HPDE6-E6E7 (cell line): ENCODE measurements around the gene ATL2.
"Not testable (repeated sequence)": the region's sequence is repeated elsewhere in the genome, so short reads cannot be mapped to it uniquely, and the experiment has no call there.

ENCODE experiments used
- DNase-seq: peaks from one replicate; pipeline ENCODE4 v3.0.0; 2011; ENCODE audit warnings: missing footprints; ENCODE audit errors: extremely low spot score

Gene ATL2

DNA sequence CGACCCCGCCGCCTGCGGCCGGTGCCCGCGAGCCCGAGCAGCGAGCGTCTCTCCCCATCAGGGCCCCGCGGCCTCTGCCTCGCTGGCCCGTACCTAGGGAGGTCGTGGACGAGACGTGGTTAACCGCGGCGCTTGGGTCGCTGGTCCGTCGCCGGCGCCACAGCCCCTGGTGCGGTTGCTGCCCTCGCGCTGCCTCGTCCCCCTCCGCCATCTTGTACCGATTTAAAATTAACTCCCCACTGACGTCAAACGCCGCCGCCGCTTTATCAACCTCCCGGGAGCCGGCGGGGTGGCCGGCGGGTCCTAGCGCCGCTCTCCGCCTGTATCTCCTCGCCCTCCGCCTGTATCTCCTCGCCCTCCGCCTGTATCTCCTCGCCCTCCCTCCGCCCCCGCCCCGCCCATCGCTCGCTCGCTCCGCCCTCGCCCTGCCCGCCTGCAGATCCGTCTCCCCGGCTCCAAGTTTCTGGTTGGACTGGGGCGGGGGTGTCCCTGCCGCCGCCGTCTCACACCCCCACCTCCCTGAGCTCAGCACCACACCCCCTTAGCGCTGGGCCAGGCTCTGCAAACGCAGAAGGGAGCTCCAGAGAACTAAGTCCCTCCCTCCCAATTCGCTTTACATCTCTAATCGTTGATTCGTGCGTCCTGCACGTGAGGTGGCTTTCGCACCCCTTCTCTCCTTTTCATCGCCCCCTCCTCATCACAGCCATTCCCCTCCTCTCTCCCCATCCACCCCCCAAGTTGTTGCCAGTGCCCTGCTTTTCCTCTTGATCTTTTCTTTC is at the start of gene ATL2:
Gene ATL2 (minus strand): TSS at position 224 of the 779 bp plus-strand sequence. CDS start 13 bp downstream, at position 211.
- DNase-seq, result peak; percentile 80

DNA sequence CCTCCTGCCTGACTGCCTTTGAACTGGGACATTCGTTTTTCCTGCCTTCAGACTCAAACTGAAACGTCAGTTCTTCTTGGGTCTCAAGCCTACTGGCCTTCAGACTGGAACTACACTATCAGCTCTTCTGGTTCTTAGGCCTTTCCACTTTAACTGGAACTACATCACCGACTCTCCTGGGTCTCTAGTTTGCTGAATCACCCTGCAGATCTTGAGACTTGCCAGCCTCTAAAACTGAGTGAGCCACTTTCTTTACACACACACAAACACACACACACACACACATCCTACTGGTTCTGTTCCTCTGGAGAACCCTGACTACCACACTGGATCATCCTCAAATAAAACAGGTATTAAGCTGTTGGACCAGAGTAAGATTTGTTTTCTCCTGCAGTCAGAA is 46.7 kb upstream of the ATL2 start:
- no peak for DNase-seq

DNA sequence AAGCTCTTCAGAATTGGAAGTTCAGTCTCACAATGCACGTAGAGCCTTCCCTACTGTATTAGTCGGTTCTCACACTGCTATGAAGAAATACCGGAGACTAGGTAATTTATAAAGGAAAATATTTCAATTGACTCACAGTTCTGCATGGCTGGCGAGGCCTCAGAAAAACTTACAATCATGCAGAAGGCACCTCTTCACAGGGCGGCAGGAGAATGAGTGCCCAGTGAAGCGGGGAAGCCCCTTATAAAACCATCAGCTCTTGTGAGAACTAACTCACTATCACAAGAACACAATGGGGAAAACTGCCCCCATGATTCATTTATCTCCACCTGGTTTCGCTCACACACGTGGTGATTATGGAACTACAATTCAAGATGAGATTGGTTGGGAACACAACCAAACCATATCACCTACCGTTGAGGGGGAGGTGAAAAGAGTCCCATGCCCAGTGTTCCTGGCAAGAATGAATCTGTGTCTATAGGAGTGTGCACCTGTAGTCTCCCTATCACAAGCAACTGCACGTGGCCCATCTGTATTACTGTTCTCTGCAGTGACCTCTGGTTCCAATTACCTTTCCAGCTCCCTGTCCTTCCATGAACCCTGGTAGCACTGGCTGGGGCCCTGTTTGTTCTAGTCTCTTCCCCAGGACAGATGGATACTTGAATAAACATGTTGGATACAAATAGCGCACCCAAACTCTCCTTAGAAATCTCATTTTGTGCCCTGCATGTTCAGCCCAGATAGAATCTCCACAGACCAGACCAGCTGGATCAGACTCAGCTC is 44.4 kb upstream of the ATL2 start:
- no peak for DNase-seq

DNA sequence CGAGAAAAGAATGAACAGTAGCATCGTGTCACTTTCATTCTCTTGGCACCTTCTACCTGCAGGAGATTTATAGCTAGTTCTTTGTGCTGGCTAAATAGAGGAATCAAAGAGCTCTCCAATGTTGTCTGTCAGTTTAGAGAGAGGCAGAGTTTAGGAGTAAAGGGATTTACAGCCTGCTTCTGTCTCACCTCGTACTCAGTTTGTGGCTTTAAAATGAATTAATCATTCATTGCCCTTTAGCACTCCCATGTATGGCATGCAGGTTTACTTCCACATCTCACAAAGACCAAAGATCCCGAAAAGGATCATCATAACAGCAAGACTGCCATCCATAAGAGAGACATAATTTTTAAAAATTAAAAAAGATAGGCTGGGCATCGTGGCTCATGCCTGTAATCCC is 42.4 kb upstream of the ATL2 start:
- DNase-seq, result no peak

DNA sequence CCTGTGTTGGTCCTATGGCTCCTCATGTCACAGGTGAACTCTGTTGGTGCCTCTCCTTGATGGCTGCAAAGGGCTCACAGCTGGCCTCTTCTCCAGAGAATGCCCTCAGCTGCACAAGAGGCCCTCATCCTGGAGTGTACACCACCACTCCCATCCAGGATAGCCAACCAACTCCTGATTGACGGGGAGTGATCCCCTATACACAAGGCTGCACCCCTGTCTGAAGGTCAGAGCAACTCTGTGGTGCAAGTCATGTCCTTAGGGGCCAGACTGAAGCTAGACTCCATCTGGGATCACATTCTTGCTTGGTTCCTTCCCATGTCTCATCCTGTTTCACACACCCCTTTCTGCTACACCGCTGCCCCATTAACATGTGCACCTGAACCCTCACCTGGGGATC is 41.7 kb upstream of the ATL2 start:
- no peak for DNase-seq

DNA sequence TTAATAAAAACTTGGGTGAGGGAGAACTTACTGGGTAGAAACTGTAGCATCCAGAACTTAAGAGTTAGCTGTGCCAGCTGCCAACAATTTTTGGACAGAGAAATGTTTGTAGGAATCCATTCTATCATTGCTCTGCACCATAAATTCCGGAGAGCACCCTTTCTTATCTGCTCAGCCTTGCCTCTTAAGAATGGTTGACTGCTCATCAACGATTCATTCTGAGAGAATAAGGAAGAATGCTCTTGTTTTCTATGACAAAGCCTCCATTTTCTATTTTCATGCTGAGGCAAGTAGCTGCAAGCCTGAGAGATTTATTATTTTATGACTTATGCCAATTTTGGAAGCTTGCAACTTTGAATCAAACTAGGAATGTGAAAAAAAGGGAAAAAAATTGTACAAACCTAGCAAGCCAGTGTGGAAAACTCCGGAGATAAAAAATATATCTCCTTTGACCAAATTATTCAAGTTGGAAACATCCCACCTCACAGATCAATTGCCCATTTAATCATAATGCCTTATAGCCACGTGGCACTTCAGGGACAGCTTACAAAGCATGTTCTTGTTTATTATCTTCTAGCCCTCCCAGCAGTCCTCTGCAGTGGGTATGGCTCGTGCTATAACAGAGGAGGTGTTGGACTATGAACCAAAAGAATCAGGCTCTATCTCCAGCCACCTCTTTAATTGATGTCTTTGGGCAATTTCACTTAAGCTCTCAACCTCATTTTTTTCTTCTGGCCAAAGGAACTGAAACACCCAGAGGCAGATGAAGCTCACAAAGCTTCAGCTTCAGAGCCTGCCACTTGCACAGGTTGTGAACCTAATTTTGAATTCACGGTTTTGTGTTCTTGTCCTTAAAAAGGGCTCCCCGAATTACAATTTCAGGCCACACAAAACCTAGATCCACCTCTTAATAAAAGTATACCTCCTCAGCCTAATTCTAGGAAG is 40.9 kb upstream of the ATL2 start:
- peak; percentile 60 for DNase-seq

DNA sequence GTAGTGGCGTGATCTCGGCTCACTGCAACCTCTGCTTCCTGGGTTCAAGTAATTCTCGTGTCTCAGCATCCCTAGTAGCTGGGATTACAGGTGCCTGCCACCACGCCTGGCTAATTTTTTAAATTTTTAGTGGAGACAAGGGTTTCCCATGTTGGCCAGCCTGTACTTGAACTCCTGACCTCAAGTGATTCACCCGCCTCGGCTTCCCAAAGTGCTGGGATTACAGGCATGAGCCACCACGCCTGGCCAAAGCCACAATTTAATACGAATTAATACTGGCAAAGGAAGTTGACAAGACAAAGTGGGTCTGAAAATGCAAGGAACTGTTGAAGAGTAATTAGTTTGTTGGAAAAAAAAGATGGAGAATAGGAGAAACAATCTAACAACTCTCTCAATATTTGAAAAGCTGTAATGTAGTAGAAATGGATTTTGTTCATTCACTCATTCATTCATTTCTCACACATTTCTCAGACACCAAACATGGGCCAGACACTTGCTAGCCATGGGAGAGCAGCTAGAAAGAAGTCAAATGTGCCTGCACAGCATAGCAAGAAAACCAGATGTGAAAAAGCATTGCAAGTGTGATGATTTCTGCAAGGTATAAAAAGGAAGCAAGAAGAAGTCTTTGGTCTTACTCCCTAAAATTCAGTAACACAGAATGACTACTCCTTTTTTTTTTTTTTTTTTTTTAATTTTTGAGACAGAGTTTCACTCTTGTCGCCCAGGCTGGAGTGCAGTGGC is 39.4 kb upstream of the ATL2 start:
- DNase-seq, result no peak

DNA sequence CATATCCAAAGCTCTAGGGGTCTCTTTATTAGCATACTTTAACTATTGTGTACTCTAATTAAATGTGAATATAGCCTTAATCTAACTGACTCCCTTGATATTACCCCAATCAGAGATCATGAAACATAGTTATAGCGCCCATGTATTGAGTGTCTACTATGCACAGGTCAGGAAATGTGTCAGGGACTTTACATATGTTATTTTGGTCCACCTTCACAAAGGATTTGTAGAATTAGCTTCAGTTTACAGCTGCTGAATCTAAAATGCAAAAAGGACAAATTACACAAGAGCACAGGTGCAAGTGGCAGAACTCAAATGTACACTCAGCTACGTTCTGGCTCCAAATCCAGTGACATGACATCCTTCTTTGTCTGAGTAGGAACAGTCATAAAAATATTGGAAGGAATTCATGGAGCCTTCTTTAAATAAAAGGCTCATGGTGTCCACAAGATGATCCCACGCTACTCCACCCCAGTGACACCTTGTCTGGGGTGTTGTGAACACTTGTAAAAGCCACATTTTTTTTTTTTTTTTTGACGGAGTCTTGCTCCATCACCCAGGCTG is 38.7 kb upstream of the ATL2 start:
- no peak for DNase-seq

DNA sequence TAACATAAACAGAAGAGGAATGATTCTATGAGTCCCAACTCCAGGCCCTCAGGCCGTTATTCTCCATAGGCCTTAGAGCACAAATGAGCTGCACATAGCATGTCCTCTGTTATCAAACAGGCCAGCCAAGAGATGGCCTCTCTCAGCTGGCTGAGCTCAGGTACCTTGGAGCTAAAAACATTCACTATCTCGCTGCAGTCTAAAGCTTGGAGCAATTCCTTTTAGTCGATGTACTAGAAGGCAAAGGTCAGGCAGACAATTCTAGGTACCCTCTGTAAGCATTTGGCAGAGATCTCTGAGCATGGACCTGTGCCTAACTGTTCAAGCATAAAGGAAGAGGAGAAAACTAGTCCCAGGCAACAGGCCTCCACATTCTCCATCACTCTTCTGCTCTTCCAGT is 38.0 kb upstream of the ATL2 start:
- no peak for DNase-seq

DNA sequence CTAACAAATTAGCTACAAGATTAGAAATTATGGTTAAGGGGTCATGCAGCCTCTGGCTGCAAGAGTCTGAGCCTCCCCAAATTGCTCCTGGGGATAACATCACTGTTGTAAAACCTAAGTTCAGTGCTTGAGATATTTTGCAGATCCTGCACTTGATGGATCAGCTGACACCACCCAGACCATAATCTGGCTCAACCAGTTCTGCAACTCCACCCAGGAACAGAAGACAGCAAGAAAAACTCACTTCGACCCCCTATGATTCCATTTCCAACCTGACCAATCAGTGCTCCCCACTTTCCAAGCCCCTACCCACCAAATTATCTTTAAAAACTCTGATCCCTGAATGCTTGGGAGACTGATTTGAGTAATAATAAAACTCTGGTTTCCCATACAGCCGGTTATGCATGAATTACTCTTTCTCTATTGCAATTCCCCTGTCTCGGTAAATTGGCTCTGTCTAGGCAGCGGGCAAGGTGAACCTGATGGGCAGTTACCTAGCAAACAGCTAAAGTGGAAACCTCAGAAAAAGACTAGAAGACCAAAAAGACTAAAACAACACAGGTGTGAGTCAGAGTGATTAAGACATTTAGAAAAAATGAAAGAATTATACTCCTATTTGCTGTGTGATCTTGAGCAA is 35.3 kb upstream of the ATL2 start:
- not testable (repeated sequence) for DNase-seq

DNA sequence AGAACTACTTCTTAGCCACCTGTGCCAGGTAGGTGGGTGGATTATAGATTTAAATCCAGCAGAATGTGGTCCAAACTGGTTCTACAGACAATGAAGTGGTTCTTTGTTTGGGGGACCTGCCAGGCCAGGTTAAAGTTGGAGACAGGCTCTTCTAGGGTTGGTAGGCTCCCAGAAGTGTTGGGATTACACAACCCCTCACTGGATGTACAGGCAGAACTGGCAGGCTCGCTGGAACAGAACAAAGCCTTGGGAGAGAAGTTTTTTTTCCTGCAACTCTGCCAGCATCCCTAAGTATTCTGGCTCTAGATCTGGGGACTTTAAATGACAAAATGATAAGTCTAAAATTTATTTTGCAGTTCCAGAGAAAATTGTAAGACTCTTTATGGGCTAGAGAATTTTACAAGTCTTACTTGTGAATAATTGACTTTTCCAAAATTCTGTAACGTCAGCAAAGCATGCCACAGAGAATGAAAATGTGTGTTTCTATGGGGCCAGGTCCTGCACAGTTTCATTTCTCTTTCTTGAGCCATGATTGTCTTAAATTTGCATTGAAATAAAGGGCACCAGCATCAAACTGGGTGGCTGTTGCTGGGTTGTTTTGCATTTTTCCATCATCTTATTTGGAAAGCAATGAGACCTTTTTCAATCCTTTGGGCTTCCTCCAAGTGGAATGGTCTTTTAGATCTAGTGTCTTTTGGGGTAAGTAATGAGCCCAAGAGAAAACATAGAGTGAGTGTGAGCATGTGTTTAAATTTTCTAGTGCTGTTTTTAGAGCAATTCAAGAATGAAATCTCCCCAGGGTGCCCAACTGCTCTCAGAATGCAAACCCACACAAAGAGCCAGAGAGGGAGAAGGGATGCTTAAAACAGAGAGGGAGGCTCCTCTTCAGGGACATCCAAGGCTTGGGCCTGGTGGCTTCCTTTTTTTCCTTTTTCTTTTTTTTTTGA is 32.4 kb upstream of the ATL2 start:
- no peak for DNase-seq

DNA sequence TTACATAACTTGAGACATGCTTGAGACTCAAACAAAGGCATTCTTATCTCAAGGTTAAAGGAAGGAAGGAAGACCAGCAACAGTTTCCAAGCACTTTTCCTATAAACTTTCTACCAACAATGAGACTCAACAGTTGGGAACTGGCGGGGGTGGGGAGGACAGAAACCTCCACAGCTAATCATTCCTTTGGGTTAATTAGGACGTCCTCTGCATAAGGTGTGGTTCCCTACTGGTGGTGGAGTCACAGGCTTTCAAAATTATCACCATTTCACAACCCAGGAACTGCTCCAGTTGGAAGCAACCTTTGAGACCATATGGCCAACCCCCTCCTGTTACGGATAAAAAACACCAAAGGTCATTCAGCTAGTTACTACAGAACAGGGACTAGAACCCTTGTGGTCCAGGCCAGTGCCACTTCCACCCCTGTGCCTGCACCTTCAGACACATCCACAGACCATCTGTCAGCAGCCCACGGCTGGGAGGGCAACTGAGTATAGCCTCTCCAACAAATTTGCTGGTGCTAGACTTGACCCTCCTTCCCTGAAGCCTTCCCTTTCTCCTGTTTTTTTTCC is 30.1 kb upstream of the ATL2 start:
- no peak for DNase-seq

DNA sequence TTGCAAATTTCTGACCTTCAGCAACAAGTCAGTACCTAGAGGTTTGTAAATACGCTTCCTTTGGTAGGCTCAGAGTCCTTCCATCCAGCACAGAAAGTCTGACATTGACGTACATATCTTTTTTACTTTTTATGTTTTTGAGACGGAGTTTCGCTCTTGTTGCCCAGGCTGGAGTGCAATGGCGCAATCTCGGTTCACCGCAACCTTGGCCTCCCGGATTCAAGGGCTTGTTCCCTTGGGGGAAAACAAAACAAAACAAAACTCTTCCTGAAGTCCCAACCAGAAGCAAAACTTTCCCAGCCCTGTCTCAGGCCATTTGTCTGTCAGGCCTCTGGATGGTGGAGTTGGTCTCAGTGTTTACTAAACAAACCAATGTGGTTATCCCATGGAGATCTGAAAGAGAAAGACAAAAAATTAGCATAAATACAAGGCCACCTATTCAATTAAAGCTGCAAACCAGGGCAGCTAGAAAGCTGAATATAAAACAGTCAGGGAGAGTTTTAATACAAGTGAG is 29.6 kb upstream of the ATL2 start:
- no peak for DNase-seq

DNA sequence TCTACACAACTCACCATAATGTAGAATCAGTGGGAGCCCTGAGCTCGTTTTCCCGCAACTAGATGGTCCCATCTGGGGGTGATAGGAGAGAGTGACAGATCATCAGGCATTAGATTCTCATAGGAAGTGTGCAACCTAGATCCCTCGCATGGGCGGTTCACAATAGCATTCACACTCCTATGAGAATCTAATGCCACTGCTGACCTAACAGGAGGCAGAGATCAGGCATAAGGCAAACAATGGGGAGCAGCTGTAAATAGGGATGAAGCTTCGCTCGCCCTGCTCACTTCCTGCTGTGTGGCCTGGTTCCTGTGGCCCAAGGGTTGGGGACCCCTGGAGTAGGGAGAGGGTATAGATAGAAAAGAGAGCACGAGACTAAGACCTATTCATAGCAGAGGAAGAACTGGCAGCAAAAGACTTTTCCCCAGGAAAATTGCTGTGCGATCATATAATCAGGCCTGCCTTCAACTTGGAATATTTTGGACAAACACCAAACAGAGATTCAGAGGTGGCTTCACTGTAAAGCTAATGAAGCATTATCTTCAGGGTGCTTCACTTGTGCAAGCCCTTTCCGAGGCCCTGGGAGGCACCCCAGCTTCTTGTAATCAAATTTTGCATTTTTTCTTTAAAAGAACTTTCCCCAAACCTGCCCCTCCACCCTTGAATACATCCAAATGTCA is 29.0 kb upstream of the ATL2 start:
- DNase-seq, result no peak

DNA sequence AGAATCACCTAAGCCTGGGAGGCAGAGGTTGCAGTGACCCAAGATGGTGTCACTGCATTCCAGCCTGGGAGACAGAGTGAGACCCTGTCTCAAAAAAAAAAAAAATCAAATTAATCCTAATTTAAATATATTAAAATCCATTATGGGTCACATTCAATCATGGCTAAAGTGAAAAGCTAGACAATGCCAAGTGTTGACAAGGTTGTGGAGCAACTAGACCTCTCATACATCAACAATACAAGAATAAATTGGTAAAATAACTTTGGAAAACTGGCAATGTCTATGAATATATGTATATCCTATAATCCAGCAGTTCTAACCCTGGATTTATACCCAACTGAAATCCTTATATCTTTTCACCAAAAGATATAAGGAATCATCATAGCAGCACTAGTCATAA is 23.4 kb upstream of the ATL2 start:
- DNase-seq, result no peak

DNA sequence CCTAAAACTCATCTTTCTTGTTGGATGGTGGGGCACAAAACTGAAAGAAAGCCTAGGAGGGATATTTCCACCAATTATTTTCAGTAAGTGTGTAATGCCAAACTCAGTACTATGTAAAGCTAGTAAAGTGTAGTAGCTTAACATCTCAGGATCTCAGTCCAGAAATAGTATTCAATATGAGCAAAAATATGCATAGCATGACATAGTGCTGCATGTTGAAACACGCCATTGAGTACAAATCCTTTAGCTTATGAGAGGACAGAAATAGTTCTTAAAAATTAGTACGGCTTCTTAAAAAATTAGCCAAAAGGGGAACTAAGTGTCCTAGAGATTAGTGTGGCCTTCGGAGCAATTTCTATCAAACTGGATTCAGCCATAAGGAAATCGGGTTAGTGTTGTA is 21.7 kb upstream of the ATL2 start:
- DNase-seq, result no peak

DNA sequence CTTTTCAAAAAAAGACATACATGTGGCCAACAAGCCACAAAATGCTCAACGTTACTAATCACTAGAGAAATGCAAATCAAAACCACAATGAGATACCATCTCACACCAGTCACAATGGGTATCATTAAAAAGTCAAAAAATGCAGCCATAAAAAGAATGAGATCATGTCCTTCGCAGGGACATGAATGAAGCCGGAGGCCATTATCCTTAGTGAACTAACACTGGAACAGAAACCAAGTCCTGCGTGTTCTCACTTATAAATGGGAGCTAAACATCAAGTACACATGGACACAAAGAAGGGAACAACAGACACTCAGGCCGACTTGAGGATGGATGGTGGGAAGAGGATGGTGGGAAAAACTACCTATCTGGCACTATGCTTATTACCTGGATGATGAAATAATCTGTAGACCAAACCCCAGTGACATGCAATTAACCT is 17.8 kb upstream of the ATL2 start:
- no peak for DNase-seq

DNA sequence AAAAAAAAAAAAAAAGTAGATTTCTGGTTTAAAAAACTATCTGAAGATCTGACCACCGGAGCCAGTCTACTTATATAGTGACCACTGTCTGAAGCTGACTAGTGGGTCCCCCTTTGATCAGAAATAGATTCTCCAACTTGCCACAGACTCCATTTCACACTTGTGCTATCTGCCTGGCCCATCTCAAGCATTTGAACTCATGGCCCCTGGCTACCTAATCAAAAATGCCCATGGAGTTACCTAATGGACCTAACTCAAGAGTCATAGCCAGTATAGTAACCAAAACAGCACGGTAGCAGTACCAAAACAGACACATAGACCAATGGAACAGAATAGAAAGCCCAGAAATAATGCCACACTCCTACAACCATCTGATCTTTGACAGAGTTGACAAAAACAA is 17.0 kb upstream of the ATL2 start:
- DNase-seq, result no peak
